A549 (cell line): ENCODE results near the gene TLCD3A. TPM values are rescaled to one million over a fixed set of nuclear protein-coding genes. Genes with fewer than 3 reads are reported as not detected.

Experiments
- ATAC-seq, 2 experiments: fragments of 200-7000 bp in 1 of 2; fragments of >200 bp in 1 of 2; cut with Nextera tagmentation in 1 of 2; cut with Tn5 transposase in 1 of 2; 3 replicates each; pipeline versions ENCODE4 v1.8.0 to v1.9.1; 2018 to 2020; ENCODE audit warnings: mild to moderate bottlenecking in 1 of 2, moderate library complexity in 1 of 2
- CTCF ChIA-PET: fragments of 300-600 bp; sonication (Branson Sonifier 250); formaldehyde crosslinking; extraction: SDS; loops from one replicate; lab custom pipeline; 2021; ENCODE audit warnings: antibody characterized with exemption, inconsistent platforms; lab: Yijun Ruan, JAX
- POLR2A ChIA-PET: fragments of 350-600 bp; formaldehyde crosslinking; extraction: SDS; loops from one replicate; lab custom pipeline; 2021; ENCODE audit warnings: antibody characterized with exemption, inconsistent platforms; lab: Yijun Ruan, JAX
- DNase-seq, 2 experiments: peaks; one replicate each; pipeline versions ENCODE4 v3.0.0 to v3.0.0-alpha.2; 2011 to 2016; ENCODE audit warnings: low read depth in 1 of 2, low spot score in 1 of 2
- FAIRE-seq: peaks from 2 replicates; lab custom pipeline; 2011; peaks lifted over from hg19 to GRCh38; lab: Jason Lieb, UNC
- H3K27ac ChIP-seq, 2 experiments: fragments of >200 bp; sonication (Bioruptor Twin); formaldehyde crosslinking; 3 replicates each; pipeline ENCODE4 v1.5.1; 2016 to 2017
- H3K4me1 ChIP-seq: fragments of >200 bp; sonication (Bioruptor Twin); formaldehyde crosslinking; 3 replicates; pipeline ENCODE4 v1.6.1; 2016
- H3K4me2 ChIP-seq: fragments of >200 bp; sonication (Bioruptor Twin); formaldehyde crosslinking; 3 replicates; pipeline ENCODE4 v1.6.1; 2016
- H3K4me3 ChIP-seq: fragments of >200 bp; sonication (Bioruptor Twin); formaldehyde crosslinking; 3 replicates; pipeline ENCODE4 v1.5.1; 2016
- H3K9me3 ChIP-seq: fragments of >200 bp; sonication (Bioruptor Twin); formaldehyde crosslinking; 3 replicates; pipeline ENCODE4 v1.6.1; 2016
- CEBPB ChIP-seq, 2 experiments: fragments of >200 bp in 1 of 2; sonication (Bioruptor Twin) in 1 of 2; formaldehyde crosslinking in 1 of 2; IDR thresholded peaks; 2 replicates each; pipeline ENCODE4 v1.6.1; 2012 to 2016
- EP300 ChIP-seq, 2 experiments: fragments of >200 bp; sonication (Bioruptor Twin); formaldehyde crosslinking; IDR thresholded peaks; 2 replicates in 1 of 2; 3 replicates in 1 of 2; pipeline ENCODE4 v1.6.1; 2016 to 2017
- HOXA7 ChIP-seq: fragments of 250-450 bp; sonication (Bioruptor Pico); IDR thresholded peaks from 2 replicates; pipeline ENCODE4 v1.5.0; 2020; ENCODE audit warnings: mild to moderate bottlenecking, moderate library complexity
- SMC3 ChIP-seq: fragments of >200 bp; sonication (Bioruptor Twin); formaldehyde crosslinking; IDR thresholded peaks from 3 replicates; pipeline ENCODE4 v1.6.1; 2018; ENCODE audit warnings: inconsistent platforms
- ZNF302 ChIP-seq: fragments of 250-450 bp; sonication (Bioruptor Pico); IDR thresholded peaks from 2 replicates; pipeline ENCODE4 v1.9.0; 2021; ENCODE audit warnings: inconsistent platforms, mild to moderate bottlenecking, moderate library complexity
- ZSCAN20 ChIP-seq: fragments of 250-450 bp; sonication (Bioruptor Pico); IDR thresholded peaks from 2 replicates; pipeline ENCODE4 v1.8.0; 2022; ENCODE audit warnings: mild to moderate bottlenecking, moderate library complexity
- WGBS: methylation state at CpG from one replicate; pipeline ENCODE4 v1.1.6; 2017; ENCODE audit errors: missing lambda C conversion rate; 5-methylcytosine and 5-hydroxymethylcytosine counted together
- polyA plus RNA-seq, 4 experiments: library from polyadenylated mRNA; depleted of rRNA in 3 of 4; stranded (reverse); fragments of >200 nt; fragmentation: RNase III in 1 of 4; extraction: RNeasy Plus Mini Kit Qiagen cat#74134 plus additional on column Dnase treatment in 1 of 4; gene quantifications; 2 replicates in 3 of 4; 3 replicates in 1 of 4; pipeline ENCODE4 v1.2.3, GENCODE V29; 2011 to 2017
- TF ChIP-seq, protein P1 (sequence below): fragments of >200 bp; sonication (Bioruptor Twin); formaldehyde crosslinking; IDR thresholded peaks from 3 replicates; pipeline ENCODE4 v1.6.1; 2016

Gene TLCD3A
- polyA plus RNA-seq, 2 of the 4 experiments (the other 2 are of a cell fraction), result 29.5 to 31.5 TPM

DNA sequence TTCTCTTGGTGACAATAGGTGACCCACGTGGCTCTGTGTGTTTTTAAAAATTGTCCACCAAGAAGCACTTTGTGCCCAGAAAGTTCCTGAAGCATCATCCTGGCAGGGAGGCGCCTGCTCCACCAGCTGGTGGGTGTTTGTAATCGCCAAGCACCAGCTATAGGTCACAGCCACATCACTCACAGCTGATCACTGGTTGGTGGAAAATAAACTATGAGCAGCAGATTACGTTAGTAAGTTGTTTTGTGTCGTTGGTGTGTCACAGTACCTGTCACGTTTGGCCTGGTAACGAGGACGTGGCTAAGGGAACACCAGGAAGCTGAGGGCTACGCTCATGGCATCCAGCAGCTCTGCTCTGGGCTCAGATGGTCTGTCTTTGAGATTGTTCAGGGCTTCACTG, 59.9 kb downstream of the TLCD3A start:
- DNase-seq, result peak; percentile 31 to 51
- H3K27ac ChIP-seq, result no peak overlapping the region
- FAIRE-seq, result no peak
- POLR2A ChIA-PET, result interaction anchor here (1.4 kb wide), 1 partner anchor 11 kb away, joined by 6 read pairs; the partner anchor contains the start of genes GLOD4 and MRM3
- peak; percentile 33 to 34; a peak in 3 of 6 replicates for ATAC-seq
- CTCF ChIA-PET, result interaction anchor here (0.9 to 19.5 kb wide), 12 partner anchors 10 to 380 kb away, joined by 3 to 428 read pairs (median 3); partner anchors contain the start of genes GLOD4, MRM3, NXN and TIMM22
- peaks cover 7% of the 10 kb centered on the region for H3K4me1 ChIP-seq
- no peak for TF ChIP-seq SMC3
- no peak for TF ChIP-seq HOXA7
- TF ChIP-seq EP300 (IDR thresholded peaks at IDR 0.05), result no peak
- no peak for TF ChIP-seq ZSCAN20
- no peak for TF ChIP-seq CEBPB (IDR thresholded peaks at IDR 0.05)
- no peak for TF ChIP-seq ZNF302 (CRISPR knock-in tag)
- TF ChIP-seq, protein P1, sequence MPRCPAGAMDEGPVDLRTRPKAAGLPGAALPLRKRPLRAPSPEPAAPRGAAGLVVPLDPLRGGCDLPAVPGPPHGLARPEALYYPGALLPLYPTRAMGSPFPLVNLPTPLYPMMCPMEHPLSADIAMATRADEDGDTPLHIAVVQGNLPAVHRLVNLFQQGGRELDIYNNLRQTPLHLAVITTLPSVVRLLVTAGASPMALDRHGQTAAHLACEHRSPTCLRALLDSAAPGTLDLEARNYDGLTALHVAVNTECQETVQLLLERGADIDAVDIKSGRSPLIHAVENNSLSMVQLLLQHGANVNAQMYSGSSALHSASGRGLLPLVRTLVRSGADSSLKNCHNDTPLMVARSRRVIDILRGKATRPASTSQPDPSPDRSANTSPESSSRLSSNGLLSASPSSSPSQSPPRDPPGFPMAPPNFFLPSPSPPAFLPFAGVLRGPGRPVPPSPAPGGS, result no peak
- H3K9me3 ChIP-seq, result no peaks in the 10 kb centered on the region
- 75% methylated on average over 9 of the region's 9 CpGs for WGBS
- no peak overlapping the region for H3K4me3 ChIP-seq
- no peak overlapping the region for H3K4me2 ChIP-seq

Other genes starting within 250 kb of the TLCD3A start
- 32.1 and 34.2 TPM in 2 replicates for gene VPS53, start 17.8 kb upstream of the TLCD3A start, polyA plus RNA-seq (2011; rRNA removed)
- 20.0 to 21.7 TPM (median 21.5 TPM) in 3 replicates for gene VPS53, start 17.8 kb upstream of the TLCD3A start, polyA plus RNA-seq (2017; fragmentation: RNase III; extraction: RNeasy Plus Mini Kit Qiagen cat#74134 plus additional on column Dnase treatment)
- gene GEMIN4, start 19.7 kb downstream of the TLCD3A start, polyA plus RNA-seq (2011; rRNA removed), result 36.1 and 51.8 TPM in 2 replicates
- gene GEMIN4, start 19.7 kb downstream of the TLCD3A start, polyA plus RNA-seq (2017; fragmentation: RNase III; extraction: RNeasy Plus Mini Kit Qiagen cat#74134 plus additional on column Dnase treatment), result 45.5 to 49.0 TPM (median 47.6 TPM) in 3 replicates
- 98.3 and 133 TPM in 2 replicates for gene GLOD4, start 49.7 kb downstream of the TLCD3A start, polyA plus RNA-seq (2011; rRNA removed)
- gene GLOD4, start 49.7 kb downstream of the TLCD3A start, polyA plus RNA-seq (2017; fragmentation: RNase III; extraction: RNeasy Plus Mini Kit Qiagen cat#74134 plus additional on column Dnase treatment), result 119 to 141 TPM (median 132 TPM) in 3 replicates
- gene MRM3, start 49.8 kb downstream of the TLCD3A start, polyA plus RNA-seq (2011; rRNA removed), result 27.1 and 38.8 TPM in 2 replicates
- 45.4 to 48.2 TPM (median 47.1 TPM) in 3 replicates for gene MRM3, start 49.8 kb downstream of the TLCD3A start, polyA plus RNA-seq (2017; fragmentation: RNase III; extraction: RNeasy Plus Mini Kit Qiagen cat#74134 plus additional on column Dnase treatment)
- 22.2 and 24.6 TPM in 2 replicates for gene NXN, start 247.2 kb downstream of the TLCD3A start, polyA plus RNA-seq (2011; rRNA removed)
- 31.1 to 37.2 TPM (median 32.3 TPM) in 3 replicates for gene NXN, start 247.2 kb downstream of the TLCD3A start, polyA plus RNA-seq (2017; fragmentation: RNase III; extraction: RNeasy Plus Mini Kit Qiagen cat#74134 plus additional on column Dnase treatment)